RCC 7860 (cell line): ENCODE measurements around the gene APBB2.
A peak's percentile ranks its signal among the peaks of the same experiment; 100 is the strongest.
"Not testable (repeated sequence)": the region's sequence is repeated elsewhere in the genome, so short reads cannot be mapped to it uniquely, and the experiment has no call there.

Experiments used
- DNase-seq: peaks from one replicate; pipeline ENCODE4 v3.0.0-alpha.2; 2015; ENCODE audit warnings: low spot score
- FAIRE-seq: peaks from 2 replicates; lab custom pipeline; 2012; peaks lifted over from hg19 to GRCh38; lab: Jason Lieb, UNC

APBB2 gene

GRCh38 chr4:41160012-41160789 is 54.1 kb downstream of the APBB2 start:
- DNase-seq (peak; percentile 95), FAIRE-seq (no peak)

GRCh38 chr4:41158756-41159155 is 55.6 kb downstream of the APBB2 start:
- no peak for DNase-seq
- FAIRE-seq, result no peak

- DNase-seq (no peak), FAIRE-seq (no peak)
Observed at GRCh38 chr4:41158274-41158673, 56.1 kb downstream of the APBB2 start.

DNA sequence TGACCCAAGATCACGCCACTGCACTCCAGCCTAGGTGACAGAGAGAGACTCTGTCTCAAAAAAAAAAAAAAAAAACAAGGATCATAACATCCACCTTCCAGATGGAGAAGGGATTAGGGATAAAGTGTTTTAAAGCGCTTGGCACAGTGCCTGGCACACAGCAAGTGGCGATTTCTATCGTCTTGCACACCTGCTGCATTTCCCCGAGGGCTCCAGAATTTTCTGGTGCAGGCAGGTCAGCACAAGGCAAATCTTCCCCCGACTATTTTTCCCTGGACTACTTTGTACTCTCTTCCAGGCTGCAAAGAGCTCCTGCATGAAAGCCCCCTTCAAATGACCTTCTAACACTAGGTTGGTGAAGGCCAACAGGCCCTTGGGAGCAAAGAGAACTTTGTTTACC is 57.3 kb downstream of the APBB2 start:
- FAIRE-seq, result no peak
- DNase-seq, result no peak

DNA sequence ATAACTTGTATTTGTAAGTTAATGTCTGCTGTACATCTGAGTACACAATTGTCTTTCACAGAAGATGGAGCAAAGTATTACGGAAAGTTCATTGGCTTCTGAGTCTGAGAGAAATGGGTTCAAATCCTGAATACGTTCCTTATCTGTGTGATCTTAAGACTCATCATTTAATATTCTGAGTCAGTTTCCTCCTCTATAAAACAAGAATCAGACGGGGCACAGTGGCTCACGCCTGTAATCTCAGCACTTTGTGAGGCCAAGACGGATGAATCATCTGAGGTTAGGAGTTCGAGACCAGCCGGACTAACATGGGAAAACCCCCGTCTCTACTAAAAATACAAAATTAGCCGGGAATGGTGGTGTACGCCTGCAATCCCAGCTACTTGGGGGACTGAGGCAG is 57.8 kb downstream of the APBB2 start:
- FAIRE-seq, result peak; percentile 92
- DNase-seq, result peak; percentile 92

DNA sequence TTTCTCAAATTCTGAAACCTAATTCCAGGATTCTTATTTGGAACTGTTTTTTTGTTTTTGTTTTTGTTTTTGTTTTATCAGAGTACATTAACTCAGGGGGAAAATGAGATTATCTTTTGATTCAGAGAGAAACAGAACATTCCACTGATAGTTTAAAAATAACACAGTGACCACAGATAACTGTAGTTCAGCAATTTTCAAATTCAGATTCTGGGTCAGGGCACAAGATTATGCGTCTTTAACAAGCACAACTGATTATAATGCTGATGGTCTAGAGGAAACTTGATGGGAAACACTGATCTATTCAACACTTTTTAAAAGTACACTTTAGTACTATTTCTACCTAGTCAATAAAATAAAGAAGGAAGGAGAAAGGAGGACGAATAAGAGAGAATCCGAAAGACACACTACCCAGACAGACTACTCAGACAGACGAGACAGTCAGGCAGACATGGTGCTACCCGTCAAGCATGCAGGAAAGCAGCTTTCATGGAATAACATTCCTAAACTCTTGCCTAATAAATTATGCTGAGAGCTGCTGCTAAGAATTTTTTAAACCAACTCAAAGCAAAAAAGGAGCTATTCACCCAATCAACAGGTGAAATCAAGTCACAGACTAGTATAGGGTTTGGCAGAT is 59.0 kb downstream of the APBB2 start:
- no peak for FAIRE-seq

GRCh38 chr4:41154814-41155177 is 59.5 kb downstream of the APBB2 start:
- peak; percentile 76 for DNase-seq
- FAIRE-seq, result peak; percentile 89

More for the DNA sequence above, 59.0 kb downstream of the APBB2 start:
- DNase-seq, result peak; percentile 79

DNA sequence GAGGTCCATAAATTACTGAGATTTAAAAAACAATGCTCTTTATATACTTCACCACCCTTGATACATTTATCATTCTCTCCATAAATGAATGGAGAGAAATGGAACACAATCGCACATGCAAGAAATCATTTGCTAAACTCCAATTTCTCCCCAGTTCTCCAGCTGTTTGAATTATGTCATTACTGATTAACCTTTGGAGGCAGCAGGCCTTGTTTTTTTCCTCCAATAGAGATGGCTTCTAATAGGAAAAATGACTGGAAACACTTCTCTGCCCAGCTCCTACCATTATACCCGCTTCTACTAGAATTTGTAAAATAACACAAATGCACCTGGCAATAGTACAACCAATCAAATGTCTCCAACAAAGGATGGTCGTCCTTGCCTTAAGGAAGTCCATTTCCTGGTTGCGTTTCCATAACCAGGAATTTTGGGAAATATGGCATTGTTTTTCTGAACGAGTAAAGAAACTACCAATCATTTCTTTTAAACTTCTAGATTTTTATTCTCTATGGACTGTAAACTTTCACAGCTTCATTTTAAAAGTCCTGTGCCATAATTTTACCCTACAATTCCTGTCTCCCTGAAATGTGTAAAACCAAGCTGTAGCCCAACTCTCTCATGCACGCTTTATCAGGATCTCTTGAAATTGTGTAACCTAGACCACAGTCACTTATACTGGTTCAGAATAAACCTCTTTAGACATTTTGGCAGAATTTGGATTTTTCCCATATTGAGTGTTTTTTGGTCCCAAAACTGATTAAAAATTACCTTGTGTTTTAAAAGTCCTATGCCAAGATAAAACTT is 60.1 kb downstream of the APBB2 start:
- FAIRE-seq (peak; percentile 52), DNase-seq (no peak)

- DNase-seq (no peak), FAIRE-seq (no peak)
Observed at GRCh38 chr4:41150401-41150800, 63.9 kb downstream of the APBB2 start.

DNA sequence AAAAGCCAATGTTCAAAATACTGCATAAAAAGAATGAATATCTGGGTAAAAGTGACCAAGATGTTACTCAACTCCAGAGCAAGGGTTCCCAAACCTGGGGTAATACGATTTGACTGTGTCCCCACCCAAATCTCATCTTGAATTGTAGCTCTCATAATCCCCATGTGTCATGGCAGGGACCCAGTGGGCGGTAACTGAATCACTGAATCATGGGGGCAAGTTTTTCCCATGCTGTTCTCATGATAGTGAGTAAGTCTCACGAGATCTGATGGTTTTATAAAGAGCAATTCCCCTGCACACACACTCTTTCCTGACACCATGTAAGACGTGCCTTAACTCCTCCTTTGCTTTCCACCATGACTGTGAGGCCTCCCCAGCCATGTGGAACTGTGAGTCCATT is 64.8 kb downstream of the APBB2 start:
- DNase-seq, FAIRE-seq: not testable (repeated sequence)

GRCh38 chr4:41148931-41149330 is 65.4 kb downstream of the APBB2 start:
- DNase-seq (no peak), FAIRE-seq (no peak)

DNA sequence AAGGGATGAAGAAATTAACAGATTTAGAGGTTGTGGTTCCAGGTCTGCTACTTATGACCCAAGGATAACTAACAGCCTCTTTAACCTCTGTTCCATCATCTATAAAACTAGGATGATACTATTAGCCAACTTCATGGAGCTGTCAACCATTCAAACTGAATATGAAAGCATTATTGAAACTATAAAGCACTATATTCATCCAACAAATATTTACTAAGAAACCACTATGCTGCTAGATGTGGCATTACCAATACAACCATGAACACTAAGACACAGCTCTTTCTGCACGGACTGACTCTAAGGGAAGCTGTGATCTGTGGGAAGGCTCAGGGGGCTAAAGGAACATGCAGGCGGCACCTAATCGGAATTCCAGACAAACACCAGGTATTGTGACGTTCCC is 66.0 kb downstream of the APBB2 start:
- FAIRE-seq (no peak), DNase-seq (no peak)

DNA sequence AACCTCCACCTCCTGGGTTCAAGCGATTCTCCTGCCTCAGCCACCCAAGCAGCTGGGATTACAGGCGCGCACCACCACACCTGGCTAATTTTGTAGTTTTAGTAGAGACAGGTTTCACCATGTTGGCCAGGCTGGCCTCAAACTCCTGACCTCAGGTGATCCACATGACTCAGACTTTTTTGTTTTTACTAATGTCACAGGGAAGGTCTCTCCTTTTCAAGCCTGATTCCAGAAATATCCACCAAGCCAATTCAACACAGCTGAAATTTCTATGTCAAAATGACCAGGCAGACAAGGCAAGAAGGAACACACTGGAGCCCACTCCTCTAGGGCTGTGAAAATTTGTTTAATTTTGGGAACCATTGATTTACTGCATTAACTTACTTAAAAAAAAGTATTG is 66.8 kb downstream of the APBB2 start:
- not testable (repeated sequence) for DNase-seq

DNA sequence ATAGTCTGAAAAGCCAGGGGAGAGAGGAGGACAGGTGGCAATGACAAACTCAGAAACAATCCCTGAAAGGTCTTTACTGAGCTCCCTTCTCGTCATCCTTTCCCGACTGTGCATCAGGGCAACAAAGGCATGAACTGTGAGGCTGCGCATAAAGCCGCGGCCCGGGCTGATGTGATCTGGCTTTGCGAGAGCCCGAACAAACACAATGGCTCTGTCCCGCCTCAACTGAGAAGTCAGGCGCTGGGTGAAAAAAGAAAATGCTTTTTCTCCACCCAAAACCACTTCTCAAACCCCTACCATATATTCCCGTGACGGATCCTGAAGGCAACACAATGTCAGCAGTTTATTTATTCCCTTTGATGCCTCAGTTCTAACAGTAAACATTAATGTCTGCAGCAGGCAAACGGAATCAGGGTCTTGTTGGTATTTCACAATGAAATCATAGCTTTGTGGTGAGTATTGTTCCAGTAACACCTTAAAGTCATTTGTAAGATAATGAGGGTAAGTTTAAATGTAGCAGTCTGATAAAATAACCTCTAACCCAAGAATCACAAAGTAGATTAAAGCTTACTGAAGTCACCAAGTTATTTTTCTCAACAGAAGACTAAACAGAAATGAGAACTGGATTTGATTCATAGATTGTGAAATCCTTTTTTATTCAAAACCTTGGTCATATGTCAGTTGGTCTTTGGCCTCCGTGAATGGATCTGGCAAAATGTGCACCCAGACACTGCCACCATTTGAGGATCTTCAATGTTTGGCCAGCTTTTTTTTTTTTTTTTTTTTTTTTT is 67.4 kb downstream of the APBB2 start:
- no peak for DNase-seq
- FAIRE-seq, result no peak

More for the DNA sequence above, 66.8 kb downstream of the APBB2 start:
- FAIRE-seq, result not testable (repeated sequence)

- DNase-seq (no peak), FAIRE-seq (no peak)
Observed at GRCh38 chr4:41146196-41146595, 68.1 kb downstream of the APBB2 start.

DNA sequence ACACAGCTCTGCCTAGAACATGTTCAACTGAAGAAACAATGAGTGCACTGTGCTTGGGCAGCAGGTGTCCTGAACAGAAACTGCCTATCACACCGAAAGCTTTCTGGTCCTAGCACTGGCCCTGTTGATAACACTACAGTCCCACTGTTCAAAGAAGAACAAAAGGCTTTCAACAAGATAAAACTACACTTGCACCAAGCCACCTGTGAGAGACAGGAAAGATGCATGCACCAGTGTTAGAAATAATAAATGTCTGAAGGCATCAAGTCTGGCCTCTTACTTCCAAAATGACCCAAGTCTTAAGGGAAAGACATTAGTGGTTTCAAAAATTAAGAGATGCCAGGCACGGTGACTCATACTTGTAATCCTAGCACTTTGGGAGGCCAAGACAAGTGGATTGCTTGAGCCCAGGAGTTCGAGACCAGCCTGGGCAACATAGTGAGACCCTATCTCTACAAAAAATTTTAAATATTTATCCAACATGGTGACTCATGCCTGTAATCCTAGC is 68.7 kb downstream of the APBB2 start:
- DNase-seq (peak; percentile 28), FAIRE-seq (no peak)

- FAIRE-seq, result no peak
- DNase-seq, result peak; percentile 22
Observed at GRCh38 chr4:41144812-41145211, 69.5 kb downstream of the APBB2 start.

DNA sequence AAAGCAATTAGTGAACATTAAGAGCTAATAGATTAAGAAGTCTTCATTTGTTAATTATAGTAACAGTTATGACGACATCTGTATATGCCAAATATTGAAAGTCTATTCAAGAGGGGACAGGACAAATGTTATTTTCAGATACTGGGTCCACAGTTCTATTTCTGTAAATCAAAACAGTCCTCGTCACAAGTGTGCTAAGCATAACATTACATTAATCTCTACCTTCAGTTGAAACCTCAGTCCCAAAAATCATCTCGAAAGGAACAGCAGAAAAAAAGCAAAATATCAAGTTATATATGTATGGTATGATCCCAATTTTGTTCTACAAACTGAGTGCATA is 70.3 kb downstream of the APBB2 start:
- DNase-seq, result no peak
- no peak for FAIRE-seq

GRCh38 chr4:41143311-41144039 is 70.9 kb downstream of the APBB2 start:
- no peak for FAIRE-seq

More at GRCh38 chr4:41143311-41144039, 70.9 kb downstream of the APBB2 start:
- peak; percentile 78 for DNase-seq
